Measurements from ENCODE around the gene BTK. TPM values are rescaled to one million over a fixed set of nuclear protein-coding genes. Genes with fewer than 3 reads are reported as not detected.
A peak's percentile ranks its signal among the peaks of the same experiment; 100 is the strongest.

BTK gene
- 1.0 TPM for total RNA-seq

DNA sequence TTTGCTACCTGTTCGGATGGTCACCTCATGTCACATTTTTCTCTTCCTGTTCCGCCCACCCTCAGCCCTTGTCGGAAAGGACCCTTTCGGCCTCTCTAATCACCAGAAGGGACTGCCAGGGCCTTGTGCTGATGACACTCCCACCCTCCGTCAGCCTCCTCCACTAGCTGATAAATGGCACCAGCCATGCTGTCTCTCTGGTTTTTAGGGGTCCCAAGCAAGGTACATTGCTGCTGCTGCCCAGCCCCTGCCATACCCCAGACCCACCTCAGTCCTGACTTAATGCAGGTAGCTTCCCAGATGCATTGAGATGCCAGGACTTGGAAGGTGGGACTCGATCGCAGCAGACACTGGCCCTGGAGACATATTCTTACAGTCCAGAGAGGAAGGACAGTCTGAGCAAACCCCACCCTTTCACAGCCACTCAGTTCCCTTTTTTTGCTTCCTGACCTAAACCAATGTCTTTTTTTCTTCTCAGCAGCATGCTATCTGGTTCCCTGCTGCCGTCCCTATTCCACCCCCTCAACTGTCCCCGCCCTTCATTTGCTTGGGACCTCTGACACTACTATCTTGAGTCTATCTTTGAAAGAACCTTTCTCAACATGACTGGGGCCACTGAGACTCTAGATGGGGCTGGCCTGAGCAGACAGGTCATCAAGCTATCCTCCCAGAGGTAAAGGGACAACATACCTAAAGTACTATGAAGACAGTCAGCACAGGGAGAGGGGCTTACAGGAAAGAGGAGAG lies at the start of gene BTK:
Gene BTK, minus strand, starts transcription at position 397 of the 747 bp plus-strand sequence. CDS start 10,907 bp downstream, outside the sequence.
- ATAC-seq = peak; percentile 9

- ATAC-seq = no peak
These were observed 44.6 kb upstream of the BTK start for GRCh38 chrX:101430457-101431078.

DNA sequence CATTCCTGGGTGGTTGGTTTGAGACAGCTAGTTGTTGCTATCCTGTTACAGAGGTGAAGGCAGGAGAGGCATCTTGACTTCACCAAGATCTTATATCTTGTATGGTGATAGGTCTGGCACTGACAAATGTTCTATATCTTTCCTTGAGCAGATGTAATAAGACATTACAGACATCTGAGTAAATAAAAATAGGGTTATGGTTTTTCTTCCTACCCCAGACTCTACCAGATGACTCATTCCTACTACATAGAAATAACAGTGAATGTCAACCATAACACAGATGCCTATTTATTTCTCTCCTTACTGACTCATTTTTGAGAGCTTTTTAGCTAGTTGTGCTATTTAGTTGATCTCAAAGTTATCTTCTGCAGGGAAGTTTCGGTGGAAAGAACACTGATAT lies 43.9 kb upstream of the BTK start:
- ATAC-seq = no peak

- ATAC-seq = no peak
These were observed 42.0 kb upstream of the BTK start for GRCh38 chrX:101427954-101428353.

GRCh38 chrX:101419489-101419888 lies 33.5 kb upstream of the BTK start:
- no peak for ATAC-seq

DNA sequence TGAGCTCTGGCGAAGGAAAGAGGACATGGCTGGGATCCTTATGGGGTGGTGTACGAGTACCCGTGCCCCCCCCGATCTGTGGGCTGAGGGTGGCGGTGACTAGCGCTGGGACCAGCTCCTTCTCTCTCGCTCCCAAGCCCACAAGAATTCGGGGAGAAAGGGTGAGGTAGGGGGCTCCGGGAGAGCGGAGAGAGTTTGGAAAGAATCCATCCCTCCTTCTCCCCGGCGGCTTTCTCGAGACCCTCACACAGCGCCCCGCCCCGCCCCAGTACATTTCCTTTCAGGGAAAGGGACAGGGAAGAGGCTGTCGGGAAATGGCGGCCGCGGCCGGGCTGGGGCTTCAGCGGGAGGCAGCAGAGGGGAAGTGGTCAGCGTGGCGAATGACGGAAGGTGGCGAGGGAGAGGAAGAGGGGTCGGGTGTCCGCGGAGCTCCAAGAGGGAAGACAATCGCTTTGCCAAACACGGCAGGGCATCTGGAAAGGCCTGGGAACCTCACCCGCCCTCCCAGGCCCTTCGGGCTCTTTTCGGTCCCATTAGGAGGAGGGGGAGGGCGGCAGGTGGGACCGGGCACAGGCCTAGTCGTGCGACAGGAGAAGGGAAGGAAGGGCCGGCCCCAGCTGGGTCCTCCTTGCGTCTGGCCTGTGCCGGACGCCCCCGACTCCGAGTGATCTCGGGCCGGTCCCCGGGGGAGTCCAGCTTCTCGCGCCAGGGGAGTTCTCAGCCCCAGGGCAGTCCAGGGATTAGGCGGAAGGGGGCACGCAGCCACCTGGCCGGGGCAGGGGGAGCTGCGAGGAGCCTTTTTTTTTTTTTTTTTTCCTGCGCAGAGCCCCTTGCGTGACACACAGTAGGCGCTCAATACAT lies 32.2 kb upstream of the BTK start:
- peak; percentile 55 for ATAC-seq

GRCh38 chrX:101417190-101417589 lies 31.2 kb upstream of the BTK start:
- ATAC-seq = no peak

DNA sequence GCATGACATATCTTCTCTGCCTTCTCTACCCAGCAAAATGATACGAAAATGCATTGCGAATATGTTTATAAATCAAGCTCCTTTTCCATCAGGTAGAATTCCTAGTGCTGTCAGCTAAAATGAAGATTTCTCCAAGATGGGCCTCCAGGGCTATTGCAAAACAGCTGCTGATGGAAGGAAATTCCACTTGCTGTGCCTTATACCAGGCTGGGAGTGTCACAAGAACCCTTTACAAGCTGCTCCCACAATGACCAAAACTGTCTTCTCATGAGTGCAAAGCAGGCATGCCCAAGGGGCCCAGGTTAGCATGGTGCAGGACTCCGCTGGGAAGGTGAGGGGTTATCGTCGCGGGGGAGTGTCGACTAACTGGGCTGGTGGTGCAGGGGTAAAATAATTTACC lies 30.7 kb upstream of the BTK start:
- no peak for ATAC-seq

- peak; percentile 72 for ATAC-seq
These were observed 29.5 kb upstream of the BTK start for GRCh38 chrX:101415180-101416145.

DNA sequence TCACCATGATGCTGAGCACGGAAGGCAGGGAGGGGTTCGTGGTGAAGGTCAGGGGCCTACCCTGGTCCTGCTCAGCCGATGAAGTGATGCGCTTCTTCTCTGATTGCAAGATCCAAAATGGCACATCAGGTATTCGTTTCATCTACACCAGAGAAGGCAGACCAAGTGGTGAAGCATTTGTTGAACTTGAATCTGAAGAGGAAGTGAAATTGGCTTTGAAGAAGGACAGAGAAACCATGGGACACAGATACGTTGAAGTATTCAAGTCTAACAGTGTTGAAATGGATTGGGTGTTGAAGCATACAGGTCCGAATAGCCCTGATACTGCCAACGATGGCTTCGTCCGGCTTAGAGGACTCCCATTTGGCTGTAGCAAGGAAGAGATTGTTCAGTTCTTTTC lies 26.0 kb upstream of the BTK start:
- ATAC-seq = no peak

- no peak for ATAC-seq
These were observed 24.5 kb upstream of the BTK start for GRCh38 chrX:101410461-101410860.

- no peak for ATAC-seq
These were observed 23.1 kb upstream of the BTK start for GRCh38 chrX:101409043-101409442.

- ATAC-seq = no peak
These were observed 22.5 kb upstream of the BTK start for GRCh38 chrX:101408532-101408841.

- ATAC-seq = peak; percentile 99
These were observed 21.9 kb upstream of the BTK start, which contains the start of the genes GLA and HNRNPH2 for GRCh38 chrX:101407748-101408531. TSS of gene GLA (minus strand) at chrX:101407925. CDS start at chrX:101407903, 22 bp downstream. TSS of gene HNRNPH2 (plus strand) at chrX:101408222. CDS start at chrX:101411989, 3,767 bp downstream.

GRCh38 chrX:101407167-101407747 lies 21.3 kb upstream of the BTK start:
- ATAC-seq = no peak

- no peak for ATAC-seq
These were observed 13.8 kb upstream of the BTK start for GRCh38 chrX:101399825-101400224.

- no peak for ATAC-seq
These were observed 12.7 kb upstream of the BTK start for GRCh38 chrX:101398694-101399093.

DNA sequence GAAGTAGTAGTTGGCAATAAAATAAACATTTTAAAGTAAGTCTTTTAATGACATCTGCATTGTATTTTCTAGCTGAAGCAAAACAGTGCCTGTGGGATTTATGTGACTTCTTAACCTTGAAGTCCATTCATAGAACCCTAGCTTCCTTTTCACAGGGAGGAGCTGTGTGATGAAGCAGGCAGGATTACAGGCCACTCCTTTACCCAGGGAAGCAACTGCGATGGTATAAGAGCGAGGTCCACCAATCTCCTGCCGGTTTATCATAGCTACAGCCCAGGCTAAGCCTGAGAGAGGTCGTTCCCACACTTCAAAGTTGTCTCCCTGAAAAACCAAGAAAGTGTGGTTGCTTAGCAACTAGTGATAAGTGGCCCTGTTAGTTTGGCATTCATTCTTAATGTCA lies 11.8 kb upstream of the BTK start:
- ATAC-seq = peak; percentile 82

DNA sequence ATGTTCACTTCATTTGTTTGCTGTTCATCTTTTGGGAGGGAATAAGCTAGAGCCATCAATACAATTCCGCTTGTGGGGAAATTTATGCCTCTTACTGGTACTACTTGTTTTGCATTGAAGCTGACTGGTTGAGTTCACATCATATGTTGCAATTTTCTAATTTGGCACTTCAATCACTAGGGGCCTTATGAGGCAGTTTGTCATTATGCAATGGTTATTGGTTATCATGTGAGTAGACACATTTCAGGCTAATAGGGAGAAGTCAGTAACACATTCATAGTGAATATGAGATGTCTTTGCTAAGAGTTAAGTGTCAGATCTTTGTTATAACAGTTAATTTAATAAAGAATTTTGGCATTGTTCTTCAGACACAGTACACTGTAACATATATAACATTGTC lies 9.8 kb upstream of the BTK start:
- ATAC-seq = peak; percentile 27

GRCh38 chrX:101394372-101394771 lies 8.4 kb upstream of the BTK start:
- no peak for ATAC-seq

Measured in esophagus mucosa (tissue), 1 donor.